IMR-90 (cell line): Measurements from ENCODE around the gene FFAR3.

Experiments used
- BHLHE40 ChIP-seq: fragments of 150-350 bp; IDR thresholded peaks from 2 replicates; pipeline ENCODE4 v1.6.1; 2016; ENCODE audit warnings: mild to moderate bottlenecking, low read depth, low read length
- CEBPB ChIP-seq: IDR thresholded peaks from 2 replicates; pipeline ENCODE4 v1.6.1; 2012; ENCODE audit warnings: low read depth, low read length, improper control_type of control experiment
- CHD1 ChIP-seq: IDR thresholded peaks from 2 replicates; pipeline ENCODE4 v1.6.1; 2012; ENCODE audit warnings: low read depth, low read length, improper control_type of control experiment
- MAFK ChIP-seq: IDR thresholded peaks from 2 replicates; pipeline ENCODE4 v1.6.1; 2012; ENCODE audit warnings: low read depth, low read length, improper control_type of control experiment
- MAZ ChIP-seq: IDR thresholded peaks from 2 replicates; pipeline ENCODE4 v1.6.1; 2012; ENCODE audit warnings: low read depth, mild to moderate bottlenecking, low read length, improper control_type of control experiment, moderate library complexity, borderline replicate concordance
- MXI1 ChIP-seq: IDR thresholded peaks from 2 replicates; pipeline ENCODE4 v1.6.1; 2012; ENCODE audit warnings: low read depth, mild to moderate bottlenecking, low read length, moderate library complexity, borderline replicate concordance
- NFE2L2 ChIP-seq: fragments of 150-350 bp; IDR thresholded peaks from 2 replicates; pipeline ENCODE4 v1.6.1; 2016; ENCODE audit warnings: low read depth, mild to moderate bottlenecking, low read length
- POLR2A ChIP-seq: IDR thresholded peaks from 2 replicates; pipeline ENCODE4 v1.6.1; 2012; ENCODE audit warnings: mild to moderate bottlenecking, low read depth, low read length
- RAD21 ChIP-seq: IDR thresholded peaks from 2 replicates; pipeline ENCODE4 v1.6.1; 2012; ENCODE audit warnings: low read length, improper control_type of control experiment
- RFX5 ChIP-seq: IDR thresholded peaks from 2 replicates; pipeline ENCODE4 v1.8.0; 2012; ENCODE audit warnings: low read depth, mild to moderate bottlenecking, low read length, moderate library complexity
- SMC3 ChIP-seq: fragments of 150-350 bp; IDR thresholded peaks from 2 replicates; pipeline ENCODE4 v1.6.1; 2016; ENCODE audit warnings: low read depth, mild to moderate bottlenecking, antibody characterized with exemption, low read length, moderate library complexity
- TF ChIP-seq, protein P1 (sequence below): conservative IDR thresholded peaks from 2 replicates; pipeline ENCODE4 v1.5.1; 2012; ENCODE audit warnings: mild to moderate bottlenecking, low read depth, low read length, improper control_type of control experiment
- TF ChIP-seq, protein P2 (sequence below): fragments of 150-350 bp; IDR thresholded peaks from 2 replicates; pipeline ENCODE4 v1.6.1; 2017; ENCODE audit warnings: mild to moderate bottlenecking, antibody characterized with exemption, low read length, low read depth
- TF ChIP-seq, protein P3 (sequence below): fragments of 150-350 bp; IDR thresholded peaks from 2 replicates; pipeline ENCODE4 v1.6.1; 2016; ENCODE audit warnings: low read depth, mild to moderate bottlenecking, low read length, moderate library complexity, borderline replicate concordance

DNA sequence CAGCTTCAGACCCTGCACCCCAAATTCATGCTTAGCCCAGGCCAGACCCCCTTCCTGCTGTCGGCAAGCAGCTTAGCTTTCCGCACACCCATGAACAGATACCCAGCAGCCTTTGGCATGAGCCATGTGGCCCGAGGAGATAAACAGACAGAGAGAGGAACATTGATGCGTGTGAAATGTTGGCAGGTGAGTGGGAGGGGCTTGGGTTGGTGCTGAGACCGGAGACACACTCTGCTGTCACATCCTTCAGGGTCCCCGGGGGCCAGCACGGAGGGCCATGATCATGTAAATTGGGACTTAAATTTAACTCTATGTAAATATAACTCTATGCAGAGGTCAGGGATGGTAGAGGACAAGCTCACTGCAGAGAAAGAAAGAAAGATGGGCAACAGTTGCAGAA lies 27.8 kb upstream of the FFAR3 start:
- TF ChIP-seq, protein P1, sequence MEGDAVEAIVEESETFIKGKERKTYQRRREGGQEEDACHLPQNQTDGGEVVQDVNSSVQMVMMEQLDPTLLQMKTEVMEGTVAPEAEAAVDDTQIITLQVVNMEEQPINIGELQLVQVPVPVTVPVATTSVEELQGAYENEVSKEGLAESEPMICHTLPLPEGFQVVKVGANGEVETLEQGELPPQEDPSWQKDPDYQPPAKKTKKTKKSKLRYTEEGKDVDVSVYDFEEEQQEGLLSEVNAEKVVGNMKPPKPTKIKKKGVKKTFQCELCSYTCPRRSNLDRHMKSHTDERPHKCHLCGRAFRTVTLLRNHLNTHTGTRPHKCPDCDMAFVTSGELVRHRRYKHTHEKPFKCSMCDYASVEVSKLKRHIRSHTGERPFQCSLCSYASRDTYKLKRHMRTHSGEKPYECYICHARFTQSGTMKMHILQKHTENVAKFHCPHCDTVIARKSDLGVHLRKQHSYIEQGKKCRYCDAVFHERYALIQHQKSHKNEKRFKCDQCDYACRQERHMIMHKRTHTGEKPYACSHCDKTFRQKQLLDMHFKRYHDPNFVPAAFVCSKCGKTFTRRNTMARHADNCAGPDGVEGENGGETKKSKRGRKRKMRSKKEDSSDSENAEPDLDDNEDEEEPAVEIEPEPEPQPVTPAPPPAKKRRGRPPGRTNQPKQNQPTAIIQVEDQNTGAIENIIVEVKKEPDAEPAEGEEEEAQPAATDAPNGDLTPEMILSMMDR = no peak
- no peak for TF ChIP-seq POLR2A
- TF ChIP-seq MAFK = no peak
- TF ChIP-seq CEBPB = no peak
- no peak for TF ChIP-seq SMC3
- TF ChIP-seq, protein P2, sequence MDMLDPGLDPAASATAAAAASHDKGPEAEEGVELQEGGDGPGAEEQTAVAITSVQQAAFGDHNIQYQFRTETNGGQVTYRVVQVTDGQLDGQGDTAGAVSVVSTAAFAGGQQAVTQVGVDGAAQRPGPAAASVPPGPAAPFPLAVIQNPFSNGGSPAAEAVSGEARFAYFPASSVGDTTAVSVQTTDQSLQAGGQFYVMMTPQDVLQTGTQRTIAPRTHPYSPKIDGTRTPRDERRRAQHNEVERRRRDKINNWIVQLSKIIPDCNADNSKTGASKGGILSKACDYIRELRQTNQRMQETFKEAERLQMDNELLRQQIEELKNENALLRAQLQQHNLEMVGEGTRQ = no peak
- no peak for TF ChIP-seq RAD21
- TF ChIP-seq CHD1 = no peak
- TF ChIP-seq NFE2L2 = no peak
- TF ChIP-seq RFX5 = no peak
- no peak for TF ChIP-seq BHLHE40
- TF ChIP-seq MXI1 = no peak
- TF ChIP-seq, protein P3, sequence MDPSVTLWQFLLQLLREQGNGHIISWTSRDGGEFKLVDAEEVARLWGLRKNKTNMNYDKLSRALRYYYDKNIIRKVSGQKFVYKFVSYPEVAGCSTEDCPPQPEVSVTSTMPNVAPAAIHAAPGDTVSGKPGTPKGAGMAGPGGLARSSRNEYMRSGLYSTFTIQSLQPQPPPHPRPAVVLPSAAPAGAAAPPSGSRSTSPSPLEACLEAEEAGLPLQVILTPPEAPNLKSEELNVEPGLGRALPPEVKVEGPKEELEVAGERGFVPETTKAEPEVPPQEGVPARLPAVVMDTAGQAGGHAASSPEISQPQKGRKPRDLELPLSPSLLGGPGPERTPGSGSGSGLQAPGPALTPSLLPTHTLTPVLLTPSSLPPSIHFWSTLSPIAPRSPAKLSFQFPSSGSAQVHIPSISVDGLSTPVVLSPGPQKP = no peak
- TF ChIP-seq MAZ = no peak
